ENCODE measurements around the gene OBSCN.

The OBSCN gene

DNA sequence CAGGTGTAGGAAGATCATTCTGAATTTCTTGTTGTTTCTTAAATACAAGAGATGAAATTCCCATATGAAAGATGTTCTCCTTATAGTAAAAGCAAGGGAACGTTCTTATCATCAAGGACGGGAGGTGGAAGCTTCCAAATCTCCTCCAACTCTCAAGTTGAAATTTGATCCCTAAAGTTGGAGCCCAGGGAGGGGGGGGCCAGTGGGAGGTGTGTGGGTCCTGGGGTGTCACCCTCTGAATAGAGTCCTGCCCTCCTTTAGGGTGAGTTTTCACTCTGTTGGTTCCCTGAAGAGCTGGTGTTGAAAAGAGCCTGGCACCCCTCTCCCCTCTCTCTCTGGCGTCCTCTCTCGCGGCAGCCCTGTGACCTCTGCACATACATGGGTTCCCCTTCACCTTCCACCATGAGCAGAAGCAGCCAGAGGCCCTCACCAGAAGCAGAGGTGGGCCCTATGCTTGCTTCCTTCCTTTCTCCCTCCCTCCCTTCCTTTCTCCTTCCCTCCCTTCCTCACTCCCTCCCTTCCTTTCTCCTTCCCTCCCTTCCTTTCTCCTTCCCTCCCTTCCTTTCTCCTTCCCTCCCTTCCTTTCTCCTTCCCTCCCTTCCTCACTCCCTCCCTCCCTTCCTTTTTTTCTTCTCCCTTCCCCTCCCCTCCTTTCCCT is 218.8 kb downstream of the OBSCN start:
- no peak for DNase-seq

DNA sequence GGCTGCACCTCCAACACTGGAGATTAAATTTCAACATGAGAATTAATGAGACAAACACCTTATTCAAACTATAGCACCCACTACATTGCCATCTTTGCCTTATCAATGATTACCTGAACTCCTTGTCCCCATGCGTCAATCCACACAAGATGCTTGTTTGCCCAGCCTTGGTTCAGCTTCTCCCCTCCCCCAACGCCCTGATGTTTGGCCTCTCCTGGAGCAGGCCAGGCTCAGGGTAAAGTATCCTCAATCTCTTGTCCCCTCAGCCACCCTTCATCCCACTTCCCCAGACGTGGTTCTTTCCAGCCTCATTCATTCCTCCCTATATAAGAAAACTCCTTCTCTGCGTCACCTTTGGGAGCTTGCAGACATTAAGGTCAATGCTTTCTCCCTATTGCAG is 220.6 kb downstream of the OBSCN start:
- DNase-seq, result no peak

Data from CD4-positive, alpha-beta T cell treated with Interleukin-21 for 1 hour (primary cell).